ENCODE measurements around the gene PPP2R5A.

The PPP2R5A gene

DNA sequence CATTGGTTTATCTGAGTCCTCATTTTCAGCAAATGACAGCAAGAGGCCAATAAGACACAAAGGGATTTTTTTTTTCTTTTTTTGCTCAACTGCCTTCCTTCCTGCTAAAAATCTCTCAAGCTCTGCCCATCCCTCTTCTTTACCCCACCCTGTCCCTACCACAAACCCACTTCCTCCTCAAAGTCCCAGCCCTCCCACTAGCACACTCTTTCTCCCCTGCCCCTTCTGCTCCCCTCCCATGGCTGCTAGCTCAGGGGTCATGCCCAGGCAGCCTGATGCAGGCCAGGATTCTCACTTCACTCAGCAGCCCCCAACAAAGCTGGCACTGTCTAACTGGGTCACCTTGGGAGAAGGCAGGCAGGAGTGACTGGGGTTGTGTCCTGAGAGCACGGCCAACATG lies 28.8 kb upstream of the PPP2R5A start:
- Histone ChIP-seq H3K4me1 (ENCODE audit: low read length) (peaks cover 5% of the 10 kb centered on the region; the same call in 1 of the 2 replicates), H3K9me2 (replicated peaks; ENCODE audit: insufficient read depth, low read length) (no peaks in the 10 kb centered on the region), H3K27ac (ENCODE audit: low read length) (no peak overlapping the region), H3K36me3 (replicated peaks; ENCODE audit: insufficient read depth, low read length) (no peaks in the 10 kb centered on the region), H3K4me3 (ENCODE audit: low read length) (no peak overlapping the region), H3K79me2 (ENCODE audit: low read length) (no peaks in the 10 kb centered on the region), H2AFZ (ENCODE audit: low read length) (no peak overlapping the region), H3K9ac (ENCODE audit: low read length) (no peak overlapping the region), H3F3A (ENCODE audit: insufficient read depth, low read length) (no peaks in the 10 kb centered on the region), H3K4me2 (ENCODE audit: low read depth, low read length) (no peak overlapping the region), H4K20me1 (ENCODE audit: insufficient read depth, low read length) (no peaks in the 10 kb centered on the region), H3K9me3 (replicated peaks; ENCODE audit: insufficient read depth, low read length) (no peaks in the 10 kb centered on the region), H3K27me3 (replicated peaks; ENCODE audit: insufficient read depth, low read length) (no peaks in the 10 kb centered on the region)
- DNase-seq, result no peak
- TF ChIP-seq, protein P1, sequence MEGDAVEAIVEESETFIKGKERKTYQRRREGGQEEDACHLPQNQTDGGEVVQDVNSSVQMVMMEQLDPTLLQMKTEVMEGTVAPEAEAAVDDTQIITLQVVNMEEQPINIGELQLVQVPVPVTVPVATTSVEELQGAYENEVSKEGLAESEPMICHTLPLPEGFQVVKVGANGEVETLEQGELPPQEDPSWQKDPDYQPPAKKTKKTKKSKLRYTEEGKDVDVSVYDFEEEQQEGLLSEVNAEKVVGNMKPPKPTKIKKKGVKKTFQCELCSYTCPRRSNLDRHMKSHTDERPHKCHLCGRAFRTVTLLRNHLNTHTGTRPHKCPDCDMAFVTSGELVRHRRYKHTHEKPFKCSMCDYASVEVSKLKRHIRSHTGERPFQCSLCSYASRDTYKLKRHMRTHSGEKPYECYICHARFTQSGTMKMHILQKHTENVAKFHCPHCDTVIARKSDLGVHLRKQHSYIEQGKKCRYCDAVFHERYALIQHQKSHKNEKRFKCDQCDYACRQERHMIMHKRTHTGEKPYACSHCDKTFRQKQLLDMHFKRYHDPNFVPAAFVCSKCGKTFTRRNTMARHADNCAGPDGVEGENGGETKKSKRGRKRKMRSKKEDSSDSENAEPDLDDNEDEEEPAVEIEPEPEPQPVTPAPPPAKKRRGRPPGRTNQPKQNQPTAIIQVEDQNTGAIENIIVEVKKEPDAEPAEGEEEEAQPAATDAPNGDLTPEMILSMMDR (IDR thresholded peaks at IDR 0.05; ENCODE audit: low read length), result no peak
- TF ChIP-seq EZH2 (optimal IDR thresholded peaks at IDR 0.05; ENCODE audit: low read depth, low read length), result no peak
- no peak for TF ChIP-seq EZH2phosphoT487 (IDR thresholded peaks at IDR 0.05; ENCODE audit: low read length)

DNA sequence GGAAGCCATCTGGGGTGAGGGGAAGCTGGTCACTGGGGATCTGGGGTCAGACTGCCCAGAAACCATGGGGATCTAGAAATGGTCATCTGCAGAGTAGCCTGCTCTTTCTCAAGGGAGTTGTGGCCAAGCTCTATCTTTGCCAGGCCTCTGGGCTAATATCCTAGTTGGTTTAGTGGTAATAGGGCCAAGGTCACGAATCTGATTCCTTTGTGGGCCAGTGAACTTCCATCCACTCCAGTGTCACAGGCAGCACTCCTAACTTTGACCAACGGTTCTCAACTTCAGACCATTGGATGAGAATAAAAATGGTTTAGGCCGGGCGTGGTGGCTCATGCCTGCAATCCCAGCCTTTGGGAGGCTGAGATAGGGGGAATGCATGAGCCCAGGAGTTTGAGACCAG lies 28.1 kb upstream of the PPP2R5A start:
- Histone ChIP-seq H3K4me3 (ENCODE audit: low read length) (no peak overlapping the region), H3K36me3 (replicated peaks; ENCODE audit: insufficient read depth, low read length) (no peaks in the 10 kb centered on the region), H3K4me2 (ENCODE audit: low read depth, low read length) (no peak overlapping the region), H3K9ac (ENCODE audit: low read length) (no peak overlapping the region), H4K20me1 (ENCODE audit: insufficient read depth, low read length) (no peaks in the 10 kb centered on the region), H3K9me3 (replicated peaks; ENCODE audit: insufficient read depth, low read length) (no peaks in the 10 kb centered on the region), H3K27me3 (replicated peaks; ENCODE audit: insufficient read depth, low read length) (no peaks in the 10 kb centered on the region), H3F3A (ENCODE audit: insufficient read depth, low read length) (no peaks in the 10 kb centered on the region), H2AFZ (ENCODE audit: low read length) (no peak overlapping the region), H3K79me2 (ENCODE audit: low read length) (no peaks in the 10 kb centered on the region), H3K4me1 (ENCODE audit: low read length) (peaks cover 5% of the 10 kb centered on the region; the same call in 1 of the 2 replicates), H3K27ac (ENCODE audit: low read length) (no peak overlapping the region), H3K9me2 (replicated peaks; ENCODE audit: insufficient read depth, low read length) (no peaks in the 10 kb centered on the region)
- DNase-seq, result no peak
- TF ChIP-seq EZH2 (optimal IDR thresholded peaks at IDR 0.05; ENCODE audit: low read depth, low read length), result no peak
- no peak for TF ChIP-seq EZH2phosphoT487 (IDR thresholded peaks at IDR 0.05; ENCODE audit: low read length)
- TF ChIP-seq, protein P1 (IDR thresholded peaks at IDR 0.05; ENCODE audit: low read length), result no peak

- Histone ChIP-seq H3K9me3 (replicated peaks; ENCODE audit: insufficient read depth, low read length) (no peaks in the 10 kb centered on the region), H3K9ac (ENCODE audit: low read length) (no peak overlapping the region), H3K4me3 (ENCODE audit: low read length) (no peak overlapping the region), H3K27me3 (replicated peaks; ENCODE audit: insufficient read depth, low read length) (no peaks in the 10 kb centered on the region), H4K20me1 (ENCODE audit: insufficient read depth, low read length) (no peaks in the 10 kb centered on the region), H3K9me2 (replicated peaks; ENCODE audit: insufficient read depth, low read length) (no peaks in the 10 kb centered on the region), H3K4me1 (ENCODE audit: low read length) (peaks cover 5% of the 10 kb centered on the region; the same call in 1 of the 2 replicates), H3K4me2 (ENCODE audit: low read depth, low read length) (no peak overlapping the region), H3K79me2 (ENCODE audit: low read length) (no peaks in the 10 kb centered on the region), H3K36me3 (replicated peaks; ENCODE audit: insufficient read depth, low read length) (no peaks in the 10 kb centered on the region), H3K27ac (ENCODE audit: low read length) (no peak overlapping the region), H3F3A (ENCODE audit: insufficient read depth, low read length) (no peaks in the 10 kb centered on the region), H2AFZ (ENCODE audit: low read length) (no peak overlapping the region)
- no peak for DNase-seq
- TF ChIP-seq, protein P1 (IDR thresholded peaks at IDR 0.05; ENCODE audit: low read length), result no peak
- no peak for TF ChIP-seq EZH2phosphoT487 (IDR thresholded peaks at IDR 0.05; ENCODE audit: low read length)
- no peak for TF ChIP-seq EZH2 (optimal IDR thresholded peaks at IDR 0.05; ENCODE audit: low read depth, low read length)
These were observed 25.3 kb upstream of the PPP2R5A start for GRCh38 chr1:212259693-212260480.
